22Rv1 (cell line): ENCODE data around the gene RBMS3.

Experiments
- H3K27ac ChIP-seq: fragments of 450-650 bp; 2 replicates; pipeline ENCODE4 v1.5.1; 2017
- CTCF ChIP-seq: fragments of 450-650 bp; IDR thresholded peaks from 2 replicates; pipeline ENCODE4 v1.5.1; 2017; ENCODE audit warnings: mild to moderate bottlenecking
- ZFX ChIP-seq: fragments of 450-650 bp; IDR thresholded peaks from 2 replicates; pipeline ENCODE4 v1.6.1; 2017; ENCODE audit warnings: antibody characterized with exemption, borderline replicate concordance

Gene RBMS3

DNA sequence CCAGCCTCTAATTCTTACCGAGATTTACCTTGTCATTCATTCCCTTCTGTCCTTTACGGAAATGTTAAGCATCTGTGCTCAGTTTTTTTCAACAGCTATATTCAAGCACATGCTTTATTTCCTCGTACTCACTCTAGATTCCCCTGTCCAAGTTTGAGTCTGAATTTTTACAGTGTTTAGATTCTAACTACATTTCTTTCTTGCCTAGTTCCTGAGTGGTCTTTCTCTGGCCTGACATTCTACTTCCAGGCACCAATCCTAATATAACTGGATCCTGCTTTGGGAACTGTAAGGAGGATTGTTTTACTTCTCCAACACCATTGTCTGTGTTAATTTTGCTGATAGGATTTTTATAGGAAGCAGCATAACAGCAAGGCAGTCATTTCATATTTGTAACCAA lies 222.4 kb downstream of the RBMS3 start:
- TF ChIP-seq ZFX, result no peak
- no peak overlapping the region for H3K27ac ChIP-seq

DNA sequence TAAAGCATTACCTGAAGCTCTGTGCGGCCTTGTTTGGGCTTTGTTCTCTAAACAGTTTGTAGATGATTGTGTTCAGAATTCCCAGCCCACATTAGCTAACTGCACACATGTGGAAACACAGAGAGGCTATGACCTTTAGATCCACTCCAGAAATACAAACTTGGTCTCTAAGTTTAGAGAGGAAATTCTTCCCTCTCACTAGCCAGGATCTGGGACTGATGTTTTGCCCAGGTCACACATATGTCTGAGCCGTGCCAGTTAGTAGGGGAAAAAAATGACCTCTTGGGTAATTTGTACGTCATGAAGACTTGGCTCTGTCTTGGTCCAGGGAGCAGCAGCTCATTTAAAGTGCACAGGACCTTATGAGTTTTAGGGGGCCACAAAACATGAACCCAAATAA lies 223.1 kb downstream of the RBMS3 start:
- no peak overlapping the region for H3K27ac ChIP-seq
- no peak for TF ChIP-seq CTCF

DNA sequence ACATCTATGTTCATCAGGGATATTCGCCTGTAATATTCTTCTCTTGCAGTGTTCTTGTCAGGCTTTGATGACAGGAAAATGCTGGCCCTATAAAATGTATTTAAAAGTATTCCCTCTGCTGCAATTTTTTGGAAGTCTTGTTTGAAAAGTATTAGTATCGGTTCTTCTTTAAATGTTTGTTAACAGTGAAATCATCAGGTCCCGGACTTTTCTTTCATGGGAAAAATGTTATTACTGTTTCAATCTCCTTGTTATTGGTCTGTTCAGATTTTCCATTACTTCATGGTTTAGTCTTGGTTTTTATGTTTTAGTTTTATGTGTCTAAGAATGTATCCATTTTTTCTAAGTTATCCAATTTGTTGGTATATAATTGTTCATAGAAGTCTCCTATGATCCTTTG lies 225.6 kb downstream of the RBMS3 start:
- no peak overlapping the region for H3K27ac ChIP-seq
- TF ChIP-seq CTCF (no peak), ZFX (no peak)

GRCh38 chr3:29511701-29512100 lies 230.8 kb downstream of the RBMS3 start:
- no peak overlapping the region for H3K27ac ChIP-seq
- no peak for TF ChIP-seq CTCF
- no peak for TF ChIP-seq ZFX

GRCh38 chr3:29512641-29513040 lies 231.8 kb downstream of the RBMS3 start:
- no peak overlapping the region for H3K27ac ChIP-seq
- TF ChIP-seq ZFX, result no peak
- TF ChIP-seq CTCF, result no peak

DNA sequence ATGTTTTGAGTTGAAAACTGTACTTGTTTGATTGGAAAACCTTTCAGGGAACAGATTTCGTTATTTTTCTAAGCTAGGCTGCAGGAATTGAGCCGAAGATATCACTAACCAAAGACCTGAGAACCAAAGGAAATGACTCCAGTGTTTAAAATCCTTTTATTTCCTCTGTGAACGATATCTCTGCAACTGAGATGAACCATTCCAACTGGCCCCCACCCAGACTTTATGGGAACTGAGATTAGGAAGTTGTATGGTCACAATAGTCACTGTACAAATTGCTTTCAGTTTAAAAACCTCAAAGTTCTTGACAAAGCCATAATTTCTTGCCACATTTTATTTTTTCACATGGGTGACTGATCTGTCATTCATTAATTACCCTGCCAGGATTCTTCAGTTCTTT lies 232.4 kb downstream of the RBMS3 start:
- no peak overlapping the region for H3K27ac ChIP-seq
- TF ChIP-seq CTCF (no peak), ZFX (no peak)

- TF ChIP-seq ZFX (no peak), CTCF (no peak)
- H3K27ac ChIP-seq, result no peak overlapping the region
These were observed 233.3 kb downstream of the RBMS3 start for GRCh38 chr3:29514170-29514569.

DNA sequence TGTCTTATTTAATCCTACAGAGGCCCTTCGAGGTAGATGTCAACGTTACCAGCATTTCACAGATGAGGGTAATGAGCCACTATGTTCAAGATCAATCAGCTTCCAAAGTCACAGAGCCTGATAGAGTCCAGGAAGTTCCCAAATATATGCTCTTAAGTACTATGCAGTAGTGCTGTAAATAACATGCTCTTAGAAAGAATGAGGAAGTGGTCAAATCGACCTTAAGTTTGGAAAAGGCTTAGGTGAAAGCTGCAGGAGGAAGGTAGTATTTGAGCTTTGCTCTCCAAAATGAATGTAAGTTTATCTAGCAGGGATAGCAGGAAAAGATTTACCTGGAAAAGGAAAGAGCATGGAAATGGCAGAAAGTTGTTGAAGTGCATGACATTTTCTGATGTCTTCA lies 234.0 kb downstream of the RBMS3 start:
- no peak overlapping the region for H3K27ac ChIP-seq
- TF ChIP-seq ZFX (no peak), CTCF (no peak)
